ENCODE measurements around the gene CECR2. TPM values are rescaled to one million over a fixed set of nuclear protein-coding genes. Genes with fewer than 3 reads are reported as not detected.

Gene CECR2
- total RNA-seq, 1 donor from 2014 or later = 25.3 TPM

GRCh38 chr22:17343766-17344165, 25.5 kb upstream of the CECR2 start:
- H3K27ac Mint-ChIP-seq = no peak overlapping the region
- H3K27me3 Mint-ChIP-seq = peaks cover 5% of the 10 kb centered on the region
- no peaks in the 10 kb centered on the region for H3K4me1 Mint-ChIP-seq (ENCODE audit: unreplicated experiment)
- no peaks in the 10 kb centered on the region for H3K9me3 Mint-ChIP-seq
- TF ChIP-seq CTCF (conservative IDR thresholded peaks at IDR 0.05) = no peak
- DNase-seq (ENCODE audit: extremely low spot score, unreplicated experiment) = no peak
- H3K36me3 Mint-ChIP-seq = no peaks in the 10 kb centered on the region
- H3K4me3 Mint-ChIP-seq = no peak overlapping the region

- Mint-ChIP-seq H3K4me1 (ENCODE audit: unreplicated experiment) (no peaks in the 10 kb centered on the region), H3K36me3 (no peaks in the 10 kb centered on the region), H3K9me3 (no peaks in the 10 kb centered on the region), H3K27ac (no peak overlapping the region), H3K27me3 (no peaks in the 10 kb centered on the region), H3K4me3 (no peak overlapping the region)
- TF ChIP-seq CTCF (conservative IDR thresholded peaks at IDR 0.05) = no peak
- DNase-seq (ENCODE audit: extremely low spot score, unreplicated experiment) = no peak
These were observed 22.7 kb upstream of the CECR2 start for GRCh38 chr22:17346578-17346977.

GRCh38 chr22:17347724-17348123, 21.5 kb upstream of the CECR2 start:
- no peak overlapping the region for H3K4me3 Mint-ChIP-seq
- H3K27me3 Mint-ChIP-seq = no peaks in the 10 kb centered on the region
- no peaks in the 10 kb centered on the region for H3K9me3 Mint-ChIP-seq
- no peak for DNase-seq (ENCODE audit: extremely low spot score, unreplicated experiment)
- H3K27ac Mint-ChIP-seq = no peak overlapping the region
- no peaks in the 10 kb centered on the region for H3K36me3 Mint-ChIP-seq
- no peak for TF ChIP-seq CTCF (conservative IDR thresholded peaks at IDR 0.05)
- H3K4me1 Mint-ChIP-seq (ENCODE audit: unreplicated experiment) = no peaks in the 10 kb centered on the region

- Mint-ChIP-seq H3K36me3 (no peaks in the 10 kb centered on the region), H3K4me1 (ENCODE audit: unreplicated experiment) (no peaks in the 10 kb centered on the region), H3K27me3 (no peaks in the 10 kb centered on the region), H3K4me3 (no peak overlapping the region), H3K9me3 (no peaks in the 10 kb centered on the region), H3K27ac (no peak overlapping the region)
- no peak for TF ChIP-seq CTCF (conservative IDR thresholded peaks at IDR 0.05)
- no peak for DNase-seq (ENCODE audit: extremely low spot score, unreplicated experiment)
These were observed 20.7 kb upstream of the CECR2 start for GRCh38 chr22:17348464-17349103.

GRCh38 chr22:17349172-17349571, 20.1 kb upstream of the CECR2 start:
- Mint-ChIP-seq H3K27ac (no peak overlapping the region), H3K4me1 (ENCODE audit: unreplicated experiment) (no peaks in the 10 kb centered on the region), H3K4me3 (no peak overlapping the region), H3K36me3 (no peaks in the 10 kb centered on the region), H3K9me3 (no peaks in the 10 kb centered on the region), H3K27me3 (no peaks in the 10 kb centered on the region)
- TF ChIP-seq CTCF (conservative IDR thresholded peaks at IDR 0.05) = no peak
- DNase-seq (ENCODE audit: extremely low spot score, unreplicated experiment) = no peak

GRCh38 chr22:17350292-17350691, 19.0 kb upstream of the CECR2 start:
- H3K27me3 Mint-ChIP-seq = no peaks in the 10 kb centered on the region
- no peak for TF ChIP-seq CTCF (conservative IDR thresholded peaks at IDR 0.05)
- H3K4me3 Mint-ChIP-seq = no peak overlapping the region
- no peaks in the 10 kb centered on the region for H3K36me3 Mint-ChIP-seq
- DNase-seq (ENCODE audit: extremely low spot score, unreplicated experiment) = no peak
- no peaks in the 10 kb centered on the region for H3K4me1 Mint-ChIP-seq (ENCODE audit: unreplicated experiment)
- H3K27ac Mint-ChIP-seq = no peak overlapping the region
- no peaks in the 10 kb centered on the region for H3K9me3 Mint-ChIP-seq

All from type B pancreatic cell (in vitro differentiated cells).